SK-N-SH (cell line): ENCODE results near the gene BHMT. TPM values are rescaled to one million over a fixed set of nuclear protein-coding genes. Genes with fewer than 3 reads are reported as not detected.

Source experiments
- CTCF ChIA-PET: fragments of 300-600, 350-600 bp; formaldehyde crosslinking; extraction: SDS; loops from one replicate; lab custom pipeline; 2021; lab: Yijun Ruan, JAX
- POLR2A ChIA-PET: fragments of 350-600 bp; sonication (Branson Sonifier 250); formaldehyde crosslinking; extraction: SDS; loops from one replicate; lab custom pipeline; 2020; ENCODE audit warnings: antibody characterized with exemption, inconsistent platforms; lab: Yijun Ruan, JAX
- DNase-seq: peaks from one replicate; pipeline ENCODE4 v3.0.0; 2012
- H2AFZ ChIP-seq: fragments of 200-600 bp; sonication (generic); 2 replicates; pipeline ENCODE4 v1.8.1; 2016; ENCODE audit warnings: antibody characterized with exemption, mild to moderate bottlenecking, low read depth
- H3F3A ChIP-seq: fragments of 200-600 bp; sonication (generic); replicated peaks from 2 replicates; pipeline ENCODE3; 2016; ENCODE audit warnings: antibody characterized with exemption, mild to moderate bottlenecking; ENCODE audit not compliant: insufficient read depth
- H3K27ac ChIP-seq, 2 experiments: fragments of 200-500 bp in 1 of 2; fragments of 200-600 bp in 1 of 2; sonication (Bioruptor generic) in 1 of 2; sonication (generic), shearing (Covaris generic) in 1 of 2; 2 replicates each; pipeline versions ENCODE4 v1.5.1 to v1.6.1; 2014 to 2016; ENCODE audit warnings: low read depth in 2 of 2, inconsistent platforms in 1 of 2, low read length in 1 of 2, mild to moderate bottlenecking in 1 of 2, mixed read lengths in 1 of 2
- H3K27me3 ChIP-seq: fragments of 200-600 bp; sonication (generic), shearing (Covaris generic); 2 replicates; pipeline ENCODE4 v1.6.1; 2016; ENCODE audit warnings: mixed run types; ENCODE audit not compliant: insufficient read depth
- H3K36me3 ChIP-seq, 2 experiments: fragments of 200-500 bp in 1 of 2; fragments of 200-600 bp in 1 of 2; sonication (Bioruptor generic) in 1 of 2; sonication (generic) in 1 of 2; replicated peaks in 1 of 2; 2 replicates each; pipeline versions ENCODE3 to v1.5.1; 2014 to 2016; ENCODE audit warnings: low read length in 1 of 2, mild to moderate bottlenecking in 1 of 2; ENCODE audit not compliant: insufficient read depth in 2 of 2, control insufficient read depth in 1 of 2
- H3K4me1 ChIP-seq, 2 experiments: fragments of 200-500 bp in 1 of 2; fragments of 200-600 bp in 1 of 2; sonication (Bioruptor generic) in 1 of 2; sonication (generic), shearing (Covaris generic) in 1 of 2; 2 replicates each; pipeline versions ENCODE4 v1.5.1 to v1.6.1; 2014 to 2016; ENCODE audit warnings: low read depth in 1 of 2, low read length in 1 of 2, mixed run types in 1 of 2; ENCODE audit not compliant: insufficient read depth in 2 of 2, control insufficient read depth in 1 of 2
- H3K4me2 ChIP-seq: fragments of 200-600 bp; sonication (generic), shearing (Covaris generic); 2 replicates; pipeline ENCODE4 v1.6.1; 2017; ENCODE audit warnings: mixed run types
- H3K4me3 ChIP-seq, 2 experiments: fragments of 200-500 bp in 1 of 2; fragments of 200-600 bp in 1 of 2; sonication (Bioruptor generic) in 1 of 2; sonication (generic), shearing (Covaris generic) in 1 of 2; 2 replicates each; pipeline versions ENCODE4 v1.5.1 to v1.8.1; 2014 to 2016; ENCODE audit warnings: low read depth in 2 of 2, inconsistent platforms in 1 of 2, low read length in 1 of 2, mild to moderate bottlenecking in 1 of 2, mixed read lengths in 1 of 2, moderate library complexity in 1 of 2
- H3K79me2 ChIP-seq: fragments of 200-600 bp; sonication (generic); 2 replicates; pipeline ENCODE4 v1.8.1; 2017; ENCODE audit warnings: mild to moderate bottlenecking; ENCODE audit not compliant: insufficient read depth
- H3K9ac ChIP-seq: fragments of 200-600 bp; sonication (generic); 2 replicates; pipeline ENCODE4 v1.6.1; 2017; ENCODE audit warnings: mixed run types
- H3K9me2 ChIP-seq: fragments of 200-600 bp; sonication (generic); 2 replicates; pipeline ENCODE4 v1.6.1; 2017; ENCODE audit warnings: mixed run types
- H3K9me3 ChIP-seq: fragments of 200-600 bp; sonication (generic); 2 replicates; pipeline ENCODE4 v1.6.1; 2017; ENCODE audit warnings: mixed run types, mild to moderate bottlenecking, moderate library complexity
- H4K20me1 ChIP-seq: fragments of 200-600 bp; sonication (generic); 2 replicates; pipeline ENCODE4 v1.6.1; 2017; ENCODE audit warnings: mild to moderate bottlenecking, mixed run types; ENCODE audit not compliant: insufficient read depth
- EZH2phosphoT487 ChIP-seq: fragments of 200-600 bp; sonication (generic); IDR thresholded peaks from 2 replicates; pipeline ENCODE4 v1.6.1; 2017; ENCODE audit warnings: low read depth, mixed run types, mild to moderate bottlenecking, antibody characterized with exemption, moderate library complexity, borderline replicate concordance
- FOSL2 ChIP-seq: IDR thresholded peaks from 2 replicates; pipeline ENCODE4 v1.4.0; 2012; ENCODE audit warnings: low read depth, mild to moderate bottlenecking, moderate library complexity, borderline replicate concordance
- NFIC ChIP-seq: IDR thresholded peaks from 2 replicates; pipeline ENCODE4 v1.4.0; 2012; ENCODE audit warnings: borderline replicate concordance
- RAD21 ChIP-seq: IDR thresholded peaks from 2 replicates; pipeline ENCODE4 v1.6.1; 2012; ENCODE audit warnings: mild to moderate bottlenecking, low read length
- SMC3 ChIP-seq: IDR thresholded peaks from 2 replicates; pipeline ENCODE4 v1.6.1; 2012; ENCODE audit warnings: low read depth, low read length, improper control_type of control experiment
- TCF12 ChIP-seq: IDR thresholded peaks from 2 replicates; pipeline ENCODE4 v1.4.0; 2012
- YY1 ChIP-seq: IDR thresholded peaks from 2 replicates; pipeline ENCODE4 v1.4.0; 2012; ENCODE audit warnings: low read depth, mild to moderate bottlenecking
- WGBS: methylation state at CpG from one replicate; pipeline ENCODE4 v1.1.6; 2017; ENCODE audit warnings: low lambda C conversion rate; 5-methylcytosine and 5-hydroxymethylcytosine counted together
- polyA plus RNA-seq, 3 experiments: library from polyadenylated mRNA; depleted of rRNA; stranded (reverse); fragments of >200 nt; gene quantifications; 2 replicates each; pipeline ENCODE4 v1.2.3, GENCODE V29; 2012
- TF ChIP-seq, protein P1 (sequence below): IDR thresholded peaks from 2 replicates; pipeline ENCODE4 v1.4.0; 2012; ENCODE audit warnings: low read depth, borderline replicate concordance
- TF ChIP-seq, protein P2 (sequence below): fragments of 200-600 bp; sonication (generic); IDR thresholded peaks from 2 replicates; pipeline ENCODE4 v1.6.1; 2017; ENCODE audit warnings: antibody characterized with exemption, mild to moderate bottlenecking, moderate library complexity
- TF ChIP-seq, protein P3 (sequence below): IDR thresholded peaks from 2 replicates; pipeline ENCODE4 v1.4.0; 2012; ENCODE audit warnings: low read depth, borderline replicate concordance
- TF ChIP-seq, protein P4 (sequence below): IDR thresholded peaks from 2 replicates; pipeline ENCODE4; 2012

BHMT gene
- polyA plus RNA-seq, 1 of the 3 experiments (the other 2 are of a cell fraction), result not detected

DNA sequence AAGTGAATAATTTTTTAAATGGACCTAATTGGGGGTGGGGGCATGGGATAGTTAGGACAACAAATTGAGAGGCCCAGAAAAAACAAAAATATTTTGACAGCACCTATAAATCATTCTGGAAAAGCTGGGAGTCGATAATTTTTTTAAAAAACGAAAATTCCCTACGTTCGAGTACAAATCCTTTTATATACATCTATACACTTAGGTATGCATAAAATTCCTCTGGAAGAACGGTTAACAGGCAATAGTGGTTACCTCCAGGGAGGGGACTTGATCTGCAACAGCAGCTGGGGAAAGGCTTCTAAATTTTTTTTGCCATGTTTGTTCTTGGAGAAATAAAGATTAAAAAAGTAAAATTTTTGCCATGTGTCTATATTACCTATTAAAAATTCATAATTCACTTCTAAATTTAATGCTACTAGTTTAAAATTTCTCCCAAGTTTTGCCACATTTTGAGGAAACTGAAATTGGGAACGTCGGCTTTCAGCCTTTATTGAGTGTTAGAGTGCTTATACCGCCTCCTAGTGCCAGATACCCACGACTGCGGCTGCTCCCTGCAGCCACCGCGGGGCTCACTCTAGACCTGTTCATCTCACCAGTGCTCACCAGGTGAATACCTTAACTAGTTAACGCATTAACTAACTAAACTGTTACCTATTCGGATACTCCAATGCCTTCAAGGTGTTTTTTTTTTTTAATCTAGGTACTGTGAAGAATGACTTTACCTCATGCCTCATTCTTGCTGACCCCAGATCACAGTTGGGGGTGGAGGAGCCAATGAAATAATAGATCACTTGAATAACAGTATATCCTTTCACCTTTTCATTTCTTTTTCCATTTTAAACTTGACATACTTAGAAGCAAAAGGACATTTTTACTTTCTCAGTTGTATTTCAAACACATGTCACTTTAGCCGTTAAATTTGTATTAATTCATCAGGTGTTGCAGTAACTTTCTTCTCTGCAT is 1.8 kb upstream of the BHMT start:
- Histone ChIP-seq H4K20me1 (no peaks in the 10 kb centered on the region), H3K36me3 (no peaks in the 10 kb centered on the region), H3K9ac (no peak overlapping the region), H2AFZ (no peak overlapping the region), H3K4me2 (no peak overlapping the region), H3K27ac (no peak overlapping the region), H3K9me3 (no peaks in the 10 kb centered on the region), H3K79me2 (no peaks in the 10 kb centered on the region), H3F3A (no peaks in the 10 kb centered on the region), H3K4me3 (no peak overlapping the region; a peak in 1 of 4 replicates), H3K9me2 (no peaks in the 10 kb centered on the region), H3K27me3 (no peaks in the 10 kb centered on the region; the same call in 1 of the 2 replicates), H3K4me1 (peaks cover 0 to 14% of the 10 kb centered on the region in 2 experiments; a peak in 2 of 4 replicates)
- ChIA-PET CTCF (interaction anchor here (1.0 to 1.2 kb wide), 4 partner anchors 23 to 88 kb away, joined by 3 to 5 read pairs (median 4); no protein-coding TSS in a partner anchor), POLR2A (no interaction called here)
- TF ChIP-seq, protein P1, sequence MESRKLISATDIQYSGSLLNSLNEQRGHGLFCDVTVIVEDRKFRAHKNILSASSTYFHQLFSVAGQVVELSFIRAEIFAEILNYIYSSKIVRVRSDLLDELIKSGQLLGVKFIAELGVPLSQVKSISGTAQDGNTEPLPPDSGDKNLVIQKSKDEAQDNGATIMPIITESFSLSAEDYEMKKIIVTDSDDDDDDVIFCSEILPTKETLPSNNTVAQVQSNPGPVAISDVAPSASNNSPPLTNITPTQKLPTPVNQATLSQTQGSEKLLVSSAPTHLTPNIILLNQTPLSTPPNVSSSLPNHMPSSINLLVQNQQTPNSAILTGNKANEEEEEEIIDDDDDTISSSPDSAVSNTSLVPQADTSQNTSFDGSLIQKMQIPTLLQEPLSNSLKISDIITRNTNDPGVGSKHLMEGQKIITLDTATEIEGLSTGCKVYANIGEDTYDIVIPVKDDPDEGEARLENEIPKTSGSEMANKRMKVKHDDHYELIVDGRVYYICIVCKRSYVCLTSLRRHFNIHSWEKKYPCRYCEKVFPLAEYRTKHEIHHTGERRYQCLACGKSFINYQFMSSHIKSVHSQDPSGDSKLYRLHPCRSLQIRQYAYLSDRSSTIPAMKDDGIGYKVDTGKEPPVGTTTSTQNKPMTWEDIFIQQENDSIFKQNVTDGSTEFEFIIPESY, result no peak
- peak; percentile 32; the same call in 1 of the 2 replicates for TF ChIP-seq RAD21
- TF ChIP-seq, protein P2, sequence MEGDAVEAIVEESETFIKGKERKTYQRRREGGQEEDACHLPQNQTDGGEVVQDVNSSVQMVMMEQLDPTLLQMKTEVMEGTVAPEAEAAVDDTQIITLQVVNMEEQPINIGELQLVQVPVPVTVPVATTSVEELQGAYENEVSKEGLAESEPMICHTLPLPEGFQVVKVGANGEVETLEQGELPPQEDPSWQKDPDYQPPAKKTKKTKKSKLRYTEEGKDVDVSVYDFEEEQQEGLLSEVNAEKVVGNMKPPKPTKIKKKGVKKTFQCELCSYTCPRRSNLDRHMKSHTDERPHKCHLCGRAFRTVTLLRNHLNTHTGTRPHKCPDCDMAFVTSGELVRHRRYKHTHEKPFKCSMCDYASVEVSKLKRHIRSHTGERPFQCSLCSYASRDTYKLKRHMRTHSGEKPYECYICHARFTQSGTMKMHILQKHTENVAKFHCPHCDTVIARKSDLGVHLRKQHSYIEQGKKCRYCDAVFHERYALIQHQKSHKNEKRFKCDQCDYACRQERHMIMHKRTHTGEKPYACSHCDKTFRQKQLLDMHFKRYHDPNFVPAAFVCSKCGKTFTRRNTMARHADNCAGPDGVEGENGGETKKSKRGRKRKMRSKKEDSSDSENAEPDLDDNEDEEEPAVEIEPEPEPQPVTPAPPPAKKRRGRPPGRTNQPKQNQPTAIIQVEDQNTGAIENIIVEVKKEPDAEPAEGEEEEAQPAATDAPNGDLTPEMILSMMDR, result peak; percentile 33; the same call in 1 of the 2 replicates
- DNase-seq, result no peak
- WGBS, result 76% methylated on average over 15 of the region's 15 CpGs

DNA sequence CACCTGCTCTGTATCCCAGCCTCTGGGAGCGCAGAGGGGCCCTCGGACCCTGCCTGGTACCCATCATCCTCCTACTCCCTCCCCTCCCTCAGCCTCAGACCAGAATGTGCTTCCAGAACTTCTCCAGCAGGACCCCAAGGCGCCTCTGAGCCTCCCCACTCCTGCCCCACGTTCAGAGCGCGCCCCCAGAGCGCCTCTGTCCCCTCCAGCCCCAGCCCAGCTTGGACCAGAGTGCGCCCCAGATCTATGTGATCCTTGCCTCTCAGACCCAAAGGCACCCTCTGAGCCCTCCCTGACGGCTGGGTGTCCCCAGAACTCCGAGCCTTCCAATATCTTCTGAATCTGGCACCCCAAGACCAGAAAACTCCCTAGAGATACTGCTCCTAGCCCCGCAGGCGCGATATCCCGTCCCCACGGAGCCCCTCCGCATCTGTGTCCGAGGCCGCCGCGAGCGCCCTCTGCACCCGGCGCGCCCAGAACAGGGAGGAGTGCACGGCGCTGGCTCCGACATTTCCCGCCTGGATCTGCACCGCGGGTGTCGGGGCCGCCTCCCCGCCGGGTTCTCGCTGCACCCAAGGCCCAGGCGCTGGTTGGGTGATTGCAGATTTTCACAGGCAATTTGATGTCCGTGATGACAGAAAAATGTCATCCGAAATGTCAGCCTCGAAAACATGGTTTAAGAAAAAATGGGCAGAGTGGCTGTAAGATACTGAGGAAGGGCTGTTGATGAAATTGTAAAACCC is 522 bp downstream of the BHMT start:
- CTCF ChIA-PET, result no interaction called here
- H3K27me3 ChIP-seq, result no peaks in the 10 kb centered on the region

More for the DNA sequence above, 522 bp downstream of the BHMT start:
- no peak for TF ChIP-seq TCF12
- TF ChIP-seq EZH2phosphoT487, result no peak
- TF ChIP-seq YY1, result no peak
- TF ChIP-seq, protein P1, result no peak
- TF ChIP-seq, protein P3, sequence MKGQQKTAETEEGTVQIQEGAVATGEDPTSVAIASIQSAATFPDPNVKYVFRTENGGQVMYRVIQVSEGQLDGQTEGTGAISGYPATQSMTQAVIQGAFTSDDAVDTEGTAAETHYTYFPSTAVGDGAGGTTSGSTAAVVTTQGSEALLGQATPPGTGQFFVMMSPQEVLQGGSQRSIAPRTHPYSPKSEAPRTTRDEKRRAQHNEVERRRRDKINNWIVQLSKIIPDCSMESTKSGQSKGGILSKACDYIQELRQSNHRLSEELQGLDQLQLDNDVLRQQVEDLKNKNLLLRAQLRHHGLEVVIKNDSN, result no peak
- TF ChIP-seq SMC3, result no peak
- TF ChIP-seq NFIC, result no peak
- TF ChIP-seq, protein P4, sequence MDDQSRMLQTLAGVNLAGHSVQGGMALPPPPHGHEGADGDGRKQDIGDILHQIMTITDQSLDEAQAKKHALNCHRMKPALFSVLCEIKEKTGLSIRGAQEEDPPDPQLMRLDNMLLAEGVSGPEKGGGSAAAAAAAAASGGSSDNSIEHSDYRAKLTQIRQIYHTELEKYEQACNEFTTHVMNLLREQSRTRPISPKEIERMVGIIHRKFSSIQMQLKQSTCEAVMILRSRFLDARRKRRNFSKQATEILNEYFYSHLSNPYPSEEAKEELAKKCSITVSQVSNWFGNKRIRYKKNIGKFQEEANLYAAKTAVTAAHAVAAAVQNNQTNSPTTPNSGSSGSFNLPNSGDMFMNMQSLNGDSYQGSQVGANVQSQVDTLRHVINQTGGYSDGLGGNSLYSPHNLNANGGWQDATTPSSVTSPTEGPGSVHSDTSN, result no peak
- no peak for TF ChIP-seq FOSL2
- Histone ChIP-seq H3K4me2 (no peak overlapping the region), H3K9ac (no peak overlapping the region), H3K4me1 (peaks cover 0 to 9% of the 10 kb centered on the region in 2 experiments; a peak in 1 of 4 replicates), H3K9me3 (no peaks in the 10 kb centered on the region), H3F3A (no peaks in the 10 kb centered on the region), H3K4me3 (no peak overlapping the region), H4K20me1 (no peaks in the 10 kb centered on the region), H3K79me2 (no peaks in the 10 kb centered on the region), H3K9me2 (no peaks in the 10 kb centered on the region), H3K27ac (no peak overlapping the region), H2AFZ (no peak overlapping the region), H3K36me3 (no peaks in the 10 kb centered on the region)
- POLR2A ChIA-PET, result no interaction called here
- 85% methylated on average over 38 of the region's 39 CpGs for WGBS
- no peak for DNase-seq
